HepG2 (cell line): ENCODE results near the gene TMEM239. TPM values are rescaled to one million over a fixed set of nuclear protein-coding genes. Genes with fewer than 3 reads are reported as not detected.

ENCODE experiments used
- ATAC-seq: fragments of 200-7000 bp; cut with Tn5 transposase; 3 replicates; pipeline ENCODE4 v1.9.1; 2020; ENCODE audit warnings: mild to moderate bottlenecking, moderate library complexity
- BruUV-seq: library from RNA; stranded (reverse); fragments of 400-500 nt; replicated peaks from 2 replicates; lab custom pipeline; 2021; lab: Mats Ljungman, UMichigan
- CTCF ChIA-PET: fragments of 300-600 bp; formaldehyde crosslinking; extraction: SDS; loops from one replicate; lab custom pipeline; 2021; ENCODE audit warnings: low total read pairs, inconsistent platforms, low intra/inter-chr PET ratio; lab: Yijun Ruan, JAX
- POLR2A ChIA-PET: fragments of 350-600 bp; sonication (Branson Sonifier 250); formaldehyde crosslinking; loops from one replicate; lab custom pipeline; 2020; ENCODE audit warnings: antibody characterized with exemption, inconsistent platforms; lab: Yijun Ruan, JAX
- DNase-seq: peaks from one replicate; pipeline ENCODE4 v3.0.0-alpha.2; 2015; ENCODE audit warnings: low spot score
- FAIRE-seq: peaks from 3 replicates; lab custom pipeline; 2011; peaks lifted over from hg19 to GRCh38; lab: Jason Lieb, UNC
- H2AFZ ChIP-seq: one replicate; pipeline ENCODE4 v1.6.1; 2011; ENCODE audit warnings: low read length, inconsistent platforms
- H3K27ac ChIP-seq: fragments of 300-600 bp; 3 replicates; pipeline ENCODE4 v1.8.0; 2011; ENCODE audit warnings: mixed run types, mild to moderate bottlenecking, mixed read lengths, low read length, inconsistent platforms; ENCODE audit not compliant: insufficient read depth; ENCODE audit errors: extremely low read length
- H3K27me3 ChIP-seq, 2 experiments: fragments of 200-600 bp in 1 of 2; 2 replicates in 1 of 2; 3 replicates in 1 of 2; pipeline versions ENCODE4 v1.6.0 to v1.8.0; 2011; ENCODE audit warnings: low read length in 2 of 2, mild to moderate bottlenecking in 2 of 2, moderate library complexity in 2 of 2, inconsistent platforms in 1 of 2; ENCODE audit not compliant: insufficient read depth in 2 of 2, control insufficient read depth in 1 of 2
- H3K36me3 ChIP-seq, 2 experiments: fragments of 200-600 bp in 1 of 2; replicated peaks in 1 of 2; 2 replicates in 1 of 2; 3 replicates in 1 of 2; pipeline versions ENCODE4 v1.5.1 to v1.8.0; 2011; ENCODE audit warnings: low read length in 2 of 2, inconsistent platforms in 1 of 2; ENCODE audit not compliant: insufficient read depth in 2 of 2, control insufficient read depth in 1 of 2
- H3K4me1 ChIP-seq: 2 replicates; pipeline ENCODE4 v1.5.1; 2012; ENCODE audit warnings: low read length, inconsistent platforms; ENCODE audit not compliant: insufficient read depth
- H3K4me2 ChIP-seq: 2 replicates; pipeline ENCODE4 v1.6.0; 2011; ENCODE audit warnings: low read depth, low read length, inconsistent platforms
- H3K4me3 ChIP-seq, 3 experiments: fragments of 200-600 bp in 1 of 3; sonication (generic), shearing (Covaris generic) in 1 of 3; replicated peaks in 1 of 3; 2 replicates each; pipeline ENCODE4 v1.5.1; 2011 to 2016; ENCODE audit warnings: low read length in 3 of 3, inconsistent platforms in 2 of 3, low read depth in 2 of 3, mild to moderate bottlenecking in 2 of 3, control low read depth in 1 of 3, mixed read lengths in 1 of 3; ENCODE audit not compliant: insufficient read depth in 1 of 3
- H3K79me2 ChIP-seq: one replicate; pipeline ENCODE4 v1.6.1; 2011; ENCODE audit warnings: low read length, inconsistent platforms; ENCODE audit not compliant: insufficient read depth
- H3K9ac ChIP-seq: 2 replicates; pipeline ENCODE4 v1.6.0; 2011; ENCODE audit warnings: mild to moderate bottlenecking, low read depth, low read length, inconsistent platforms; ENCODE audit not compliant: insufficient read depth
- H3K9me3 ChIP-seq: 2 replicates; pipeline ENCODE4 v1.5.1; 2012; ENCODE audit warnings: mild to moderate bottlenecking, low read length
- H4K20me1 ChIP-seq: 2 replicates; pipeline ENCODE4 v1.6.0; 2011; ENCODE audit warnings: inconsistent platforms, mild to moderate bottlenecking, low read length, moderate library complexity; ENCODE audit not compliant: insufficient read depth
- KAT7 ChIP-seq: IDR thresholded peaks from 2 replicates; pipeline ENCODE4 v1.6.1; 2018; ENCODE audit warnings: borderline replicate concordance, missing compliant biosample characterization
- NCOR1 ChIP-seq: fragments of 200-600 bp; sonication (generic); IDR thresholded peaks from 2 replicates; pipeline ENCODE4 v1.7.0; 2017; ENCODE audit warnings: antibody characterized with exemption, low read length, borderline replicate concordance
- RFXAP ChIP-seq: sonication (generic); formaldehyde crosslinking; IDR thresholded peaks from 2 replicates; pipeline ENCODE4 v1.4.0; 2020; ENCODE audit warnings: missing genetic modification reagents, borderline replicate concordance
- STAG1 ChIP-seq: sonication (generic); formaldehyde crosslinking; IDR thresholded peaks from 2 replicates; pipeline ENCODE4 v1.4.0; 2020; ENCODE audit warnings: missing genetic modification reagents
- TRIM24 ChIP-seq: sonication (generic); formaldehyde crosslinking; IDR thresholded peaks from 2 replicates; pipeline ENCODE4 v1.8.0; 2022; ENCODE audit warnings: mild to moderate bottlenecking, missing genetic modification reagents
- ZC3H13 ChIP-seq: sonication (generic); formaldehyde crosslinking; IDR thresholded peaks from 2 replicates; pipeline ENCODE4 v1.8.1; 2023; ENCODE audit warnings: mild to moderate bottlenecking, missing genetic modification reagents, moderate library complexity
- ZC3H4 ChIP-seq: sonication (generic); formaldehyde crosslinking; IDR thresholded peaks from 2 replicates; pipeline ENCODE4 v1.4.0; 2020; ENCODE audit warnings: missing genetic modification reagents, borderline replicate concordance
- ZMYM4 ChIP-seq: sonication (generic); formaldehyde crosslinking; IDR thresholded peaks from 2 replicates; pipeline ENCODE4 v1.8.1; 2023; ENCODE audit warnings: mild to moderate bottlenecking, missing genetic modification reagents
- ZNF230 ChIP-seq: sonication (generic); formaldehyde crosslinking; IDR thresholded peaks from 2 replicates; pipeline ENCODE4 v1.4.0; 2020; ENCODE audit warnings: mild to moderate bottlenecking, missing genetic modification reagents
- ZNF652 ChIP-seq: IDR thresholded peaks from 2 replicates; pipeline ENCODE4 v1.6.1; 2016; ENCODE audit warnings: low read depth, borderline replicate concordance
- ZNF720 ChIP-seq: sonication (generic); formaldehyde crosslinking; IDR thresholded peaks from 2 replicates; pipeline ENCODE4 v1.4.0; 2020; ENCODE audit warnings: missing genetic modification reagents
- WGBS: methylation state at CpG from one replicate; pipeline ENCODE4 v1.1.6; 2017; ENCODE audit warnings: low lambda C conversion rate; 5-methylcytosine and 5-hydroxymethylcytosine counted together
- in situ Hi-C: cut with HindIII; loops from 2 replicates; pipeline ENCODE4 v1.10.0; 2017; ENCODE audit warnings: low pct_unique_long_range_greater_than_20kb; ENCODE audit not compliant: extremely low pct_ligation_motif_present
- intact Hi-C: fragments of 100-400 bp; cut with micrococcal nuclease; formaldehyde crosslinking; loops from one replicate; pipeline ENCODE4 v1.10.0; 2022; ENCODE audit not compliant: unreplicated experiment
- polyA plus RNA-seq, 8 experiments: library from polyadenylated mRNA; depleted of rRNA in 3 of 8; stranded (reverse) in 7 of 8; unstranded in 1 of 8; fragments of >200 nt; fragmentation: Illumina TruSeq in 4 of 8; extraction: Trizol in 4 of 8; gene quantifications; 2 replicates each; pipeline versions ENCODE4 v1.2.1 to v1.2.3, GENCODE V29; 2011 to 2016; ENCODE audit warnings: low read depth in 4 of 8, missing spikeins in 1 of 8, mixed read lengths in 1 of 8; ENCODE audit not compliant: insufficient read depth in 1 of 8
- total RNA-seq, 5 experiments: library from RNA; depleted of rRNA; stranded (reverse); fragments of >200 nt; fragmentation: Illumina TruSeq; extraction: Trizol; gene quantifications; 2 replicates each; pipeline ENCODE4 v1.2.3, GENCODE V29; 2016; ENCODE audit warnings: low read depth in 1 of 5
- TF ChIP-seq, protein P1 (sequence below): sonication (generic); formaldehyde crosslinking; IDR thresholded peaks from 2 replicates; pipeline ENCODE4 v1.5.0; 2020; ENCODE audit warnings: mild to moderate bottlenecking, missing genetic modification reagents, moderate library complexity
- TF ChIP-seq, protein P2 (sequence below): sonication (generic); formaldehyde crosslinking; IDR thresholded peaks from 2 replicates; pipeline ENCODE4 v1.8.0; 2022; ENCODE audit warnings: missing genetic modification reagents, low read depth, mild to moderate bottlenecking, borderline replicate concordance
- TF ChIP-seq, protein P3 (sequence below): sonication (generic); formaldehyde crosslinking; IDR thresholded peaks from 2 replicates; pipeline ENCODE4 v1.8.0; 2022; ENCODE audit warnings: mild to moderate bottlenecking, missing genetic modification reagents, borderline replicate concordance
- TF ChIP-seq, protein P4 (sequence below): sonication (generic); formaldehyde crosslinking; IDR thresholded peaks from 2 replicates; pipeline ENCODE4 v1.4.0; 2020; ENCODE audit warnings: missing genetic modification reagents, low read depth, mild to moderate bottlenecking, borderline replicate concordance

The TMEM239 gene
- total and polyA plus RNA-seq, 2 of the 13 experiments (the other 11 are each of a cell fraction or from before 2014, with no cell fraction given) = not detected

DNA sequence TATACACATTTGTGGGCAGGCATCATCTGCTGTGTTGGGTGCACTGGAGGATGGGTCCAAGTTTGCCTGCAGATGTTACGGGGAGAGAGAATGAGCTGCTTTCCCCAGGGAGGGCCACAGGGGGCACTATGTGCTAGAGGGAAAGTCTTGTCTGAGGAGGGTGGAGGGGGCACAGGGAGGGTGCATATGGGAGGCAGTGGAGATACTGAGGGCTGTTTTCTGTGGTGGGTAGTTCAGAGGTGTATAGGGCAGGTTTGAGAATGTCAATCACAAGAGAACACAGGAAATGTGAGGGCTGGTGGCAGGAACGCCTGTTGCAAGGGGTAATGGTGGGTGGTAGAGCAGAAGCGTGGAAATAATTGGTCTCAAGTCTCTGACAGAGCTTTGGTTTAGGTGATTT is 49.5 kb downstream of the TMEM239 start:
- Histone ChIP-seq H3K4me3 (no peak overlapping the region), H3K4me1 (peaks cover 17% of the 10 kb centered on the region), H2AFZ (no peak overlapping the region), H3K36me3 (peaks cover 6 to 8% of the 10 kb centered on the region in 2 experiments; a peak in 4 of 5 replicates), H3K27me3 (peaks cover 0 to under 1% of the 10 kb centered on the region in 2 experiments; a peak in 1 of 5 replicates), H3K4me2 (no peak overlapping the region), H4K20me1 (no peaks in the 10 kb centered on the region), H3K79me2 (no peaks in the 10 kb centered on the region), H3K9ac (no peak overlapping the region), H3K9me3 (no peaks in the 10 kb centered on the region), H3K27ac (no peak overlapping the region)
- CTCF ChIA-PET = no interaction called here
- intact Hi-C loops = no loop called here
- TF ChIP-seq RFXAP (CRISPR knock-in tag) (no peak), STAG1 (peak; percentile 33), KAT7 (CRISPR knock-in tag) (no peak), ZC3H13 (CRISPR knock-in tag) (no peak)
- TF ChIP-seq, protein P1, sequence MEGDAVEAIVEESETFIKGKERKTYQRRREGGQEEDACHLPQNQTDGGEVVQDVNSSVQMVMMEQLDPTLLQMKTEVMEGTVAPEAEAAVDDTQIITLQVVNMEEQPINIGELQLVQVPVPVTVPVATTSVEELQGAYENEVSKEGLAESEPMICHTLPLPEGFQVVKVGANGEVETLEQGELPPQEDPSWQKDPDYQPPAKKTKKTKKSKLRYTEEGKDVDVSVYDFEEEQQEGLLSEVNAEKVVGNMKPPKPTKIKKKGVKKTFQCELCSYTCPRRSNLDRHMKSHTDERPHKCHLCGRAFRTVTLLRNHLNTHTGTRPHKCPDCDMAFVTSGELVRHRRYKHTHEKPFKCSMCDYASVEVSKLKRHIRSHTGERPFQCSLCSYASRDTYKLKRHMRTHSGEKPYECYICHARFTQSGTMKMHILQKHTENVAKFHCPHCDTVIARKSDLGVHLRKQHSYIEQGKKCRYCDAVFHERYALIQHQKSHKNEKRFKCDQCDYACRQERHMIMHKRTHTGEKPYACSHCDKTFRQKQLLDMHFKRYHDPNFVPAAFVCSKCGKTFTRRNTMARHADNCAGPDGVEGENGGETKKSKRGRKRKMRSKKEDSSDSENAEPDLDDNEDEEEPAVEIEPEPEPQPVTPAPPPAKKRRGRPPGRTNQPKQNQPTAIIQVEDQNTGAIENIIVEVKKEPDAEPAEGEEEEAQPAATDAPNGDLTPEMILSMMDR (CRISPR knock-in tag) = peak; percentile 57
- no TSS peak for BruUV-seq
- FAIRE-seq = no peak
- ATAC-seq = peak; percentile 14; the same call in 1 of the 3 replicates
- POLR2A ChIA-PET = no interaction called here
- DNase-seq = no peak
- WGBS = 95% methylated on average over 3 of the region's 3 CpGs
- in situ Hi-C loops = no loop called here

DNA sequence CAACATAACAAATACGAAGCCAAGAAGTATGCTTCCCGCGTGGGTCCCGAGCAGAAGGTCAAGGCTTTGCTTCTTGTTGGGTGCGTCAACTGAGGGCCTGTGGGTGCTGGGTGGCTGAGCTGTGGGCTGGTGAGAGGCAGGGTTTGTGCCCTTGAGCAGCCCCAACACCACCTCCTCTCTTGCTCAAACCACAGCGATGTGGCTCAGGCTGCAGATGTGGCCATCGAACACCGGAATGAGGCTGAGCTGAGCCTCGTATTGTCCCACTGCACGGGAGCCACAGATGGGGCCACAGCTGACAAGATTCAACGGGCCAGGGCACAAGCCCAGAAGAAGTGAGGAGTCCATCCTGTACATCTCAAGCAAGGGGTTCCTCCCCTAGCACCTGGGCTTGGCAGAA is 50.1 kb downstream of the TMEM239 start:
- POLR2A ChIA-PET = no interaction called here
- H3K27me3 ChIP-seq = peaks cover 0 to 6% of the 10 kb centered on the region in 2 experiments; a peak in 2 of 5 replicates
- H4K20me1 ChIP-seq = no peaks in the 10 kb centered on the region
- in situ Hi-C loops = no loop called here
- H3K79me2 ChIP-seq = no peaks in the 10 kb centered on the region
- CTCF ChIA-PET = no interaction called here
- FAIRE-seq (no peak), DNase-seq (no peak), ATAC-seq (no peak)
- peaks cover 23% of the 10 kb centered on the region for H3K4me1 ChIP-seq
- H3K9ac ChIP-seq = no peak overlapping the region
- 92% methylated on average over 11 of the region's 11 CpGs for WGBS
- BruUV-seq = no TSS peak
- H3K4me3 ChIP-seq = no peak overlapping the region
- H3K27ac ChIP-seq = no peak overlapping the region
- H3K36me3 ChIP-seq = peaks cover 2 to 5% of the 10 kb centered on the region in 2 experiments; a peak in 4 of 5 replicates
- no peaks in the 10 kb centered on the region for H3K9me3 ChIP-seq
- H2AFZ ChIP-seq = no peak overlapping the region
- H3K4me2 ChIP-seq = no peak overlapping the region
- intact Hi-C loops = no loop called here
- TF ChIP-seq, protein P2, sequence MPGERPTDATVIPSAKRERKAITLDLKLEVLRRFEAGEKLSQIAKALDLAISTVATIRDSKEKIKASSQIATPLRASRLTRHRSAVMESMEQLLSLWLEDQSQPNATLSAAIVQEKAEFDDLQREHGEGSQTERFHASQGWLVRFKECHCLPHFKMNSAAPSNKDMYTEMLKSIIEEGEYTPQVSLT (CRISPR knock-in tag) = no peak
- no peak for TF ChIP-seq ZNF230 (CRISPR knock-in tag)
- TF ChIP-seq, protein P3, sequence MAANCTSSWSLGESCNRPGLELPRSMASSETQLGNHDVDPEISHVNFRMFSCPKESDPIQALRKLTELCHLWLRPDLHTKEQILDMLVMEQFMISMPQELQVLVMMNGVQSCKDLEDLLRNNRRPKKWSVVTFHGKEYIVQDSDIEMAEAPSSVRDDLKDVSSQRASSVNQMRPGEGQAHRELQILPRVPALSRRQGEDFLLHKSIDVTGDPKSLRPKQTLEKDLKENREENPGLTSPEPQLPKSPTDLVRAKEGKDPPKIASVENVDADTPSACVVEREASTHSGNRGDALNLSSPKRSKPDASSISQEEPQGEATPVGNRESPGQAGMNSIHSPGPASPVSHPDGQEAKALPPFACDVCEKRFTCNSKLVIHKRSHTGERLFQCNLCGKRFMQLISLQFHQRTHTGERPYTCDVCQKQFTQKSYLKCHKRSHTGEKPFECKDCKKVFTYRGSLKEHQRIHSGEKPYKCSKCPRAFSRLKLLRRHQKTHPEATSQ = no peak
- no peak for TF ChIP-seq ZC3H4 (CRISPR knock-in tag)
- TF ChIP-seq ZMYM4 (CRISPR knock-in tag) = no peak
- no peak for TF ChIP-seq NCOR1
- TF ChIP-seq, protein P4, sequence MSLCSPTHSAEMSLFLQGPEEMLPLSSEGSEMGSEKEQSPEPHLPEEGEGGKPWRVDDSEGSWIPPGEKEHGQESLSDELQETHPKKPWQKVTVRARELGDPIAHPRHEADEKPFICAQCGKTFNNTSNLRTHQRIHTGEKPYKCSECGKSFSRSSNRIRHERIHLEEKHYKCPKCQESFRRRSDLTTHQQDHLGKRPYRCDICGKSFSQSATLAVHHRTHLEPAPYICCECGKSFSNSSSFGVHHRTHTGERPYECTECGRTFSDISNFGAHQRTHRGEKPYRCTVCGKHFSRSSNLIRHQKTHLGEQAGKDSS (CRISPR knock-in tag) = no peak
- TF ChIP-seq ZNF720 = no peak
- no peak for TF ChIP-seq TRIM24 (CRISPR knock-in tag)
- TF ChIP-seq ZNF652 = no peak
